Measurements from ENCODE around the gene RENBP.

Gene RENBP

DNA sequence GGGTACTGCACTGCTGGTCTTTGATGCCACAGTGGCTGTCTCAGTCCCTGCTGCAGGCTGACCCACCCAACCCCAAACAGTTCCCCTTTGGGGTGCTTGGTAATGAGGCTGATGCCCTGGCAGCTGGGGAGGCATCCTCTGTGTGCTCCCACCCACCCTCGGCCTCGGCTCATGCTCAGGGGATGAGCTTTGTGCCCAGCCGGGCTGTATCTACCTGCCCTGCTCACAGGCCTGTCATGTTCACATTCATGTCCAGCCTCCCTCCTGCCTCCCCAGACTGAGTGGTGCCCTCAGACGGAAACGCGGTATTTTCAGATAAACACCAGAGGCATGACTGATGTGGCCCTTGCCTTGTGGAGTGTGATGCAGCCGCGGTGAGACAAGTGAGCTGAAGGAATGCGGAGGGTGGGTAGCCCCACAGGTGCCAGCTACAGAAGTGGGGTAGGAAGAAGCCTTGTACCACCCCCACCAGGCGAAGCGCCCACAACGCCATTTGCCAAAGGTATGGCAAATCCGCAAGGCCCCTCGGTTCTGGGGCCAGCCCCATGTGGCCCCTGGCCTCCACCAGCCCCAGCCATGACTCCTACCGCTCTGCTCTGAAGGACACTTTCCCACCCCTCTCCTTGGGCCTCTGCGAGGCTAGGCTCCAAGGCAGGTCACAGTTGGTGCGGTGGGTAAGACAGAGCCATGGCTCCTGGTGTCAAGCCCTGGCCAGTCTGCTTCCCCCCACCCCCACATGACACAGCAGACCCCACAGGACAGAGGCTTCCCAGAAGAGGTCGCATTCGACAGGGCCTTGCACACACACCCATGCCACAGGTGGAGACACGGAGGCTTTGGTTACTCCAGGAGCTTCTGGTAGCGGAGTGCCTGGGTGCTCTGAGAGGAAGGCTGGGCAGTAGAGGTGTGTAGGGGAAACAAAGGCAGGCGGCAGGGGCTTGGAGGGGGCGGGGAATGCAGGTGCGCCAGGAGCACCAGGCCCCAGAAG lies 1.8 kb upstream of the RENBP start:
- TF ChIP-seq, protein P1, sequence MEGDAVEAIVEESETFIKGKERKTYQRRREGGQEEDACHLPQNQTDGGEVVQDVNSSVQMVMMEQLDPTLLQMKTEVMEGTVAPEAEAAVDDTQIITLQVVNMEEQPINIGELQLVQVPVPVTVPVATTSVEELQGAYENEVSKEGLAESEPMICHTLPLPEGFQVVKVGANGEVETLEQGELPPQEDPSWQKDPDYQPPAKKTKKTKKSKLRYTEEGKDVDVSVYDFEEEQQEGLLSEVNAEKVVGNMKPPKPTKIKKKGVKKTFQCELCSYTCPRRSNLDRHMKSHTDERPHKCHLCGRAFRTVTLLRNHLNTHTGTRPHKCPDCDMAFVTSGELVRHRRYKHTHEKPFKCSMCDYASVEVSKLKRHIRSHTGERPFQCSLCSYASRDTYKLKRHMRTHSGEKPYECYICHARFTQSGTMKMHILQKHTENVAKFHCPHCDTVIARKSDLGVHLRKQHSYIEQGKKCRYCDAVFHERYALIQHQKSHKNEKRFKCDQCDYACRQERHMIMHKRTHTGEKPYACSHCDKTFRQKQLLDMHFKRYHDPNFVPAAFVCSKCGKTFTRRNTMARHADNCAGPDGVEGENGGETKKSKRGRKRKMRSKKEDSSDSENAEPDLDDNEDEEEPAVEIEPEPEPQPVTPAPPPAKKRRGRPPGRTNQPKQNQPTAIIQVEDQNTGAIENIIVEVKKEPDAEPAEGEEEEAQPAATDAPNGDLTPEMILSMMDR (conservative IDR thresholded peaks at IDR 0.05), result no peak
- TF ChIP-seq ZFX (IDR thresholded peaks at IDR 0.05), result no peak
- no peak overlapping the region for H3K27ac ChIP-seq

DNA sequence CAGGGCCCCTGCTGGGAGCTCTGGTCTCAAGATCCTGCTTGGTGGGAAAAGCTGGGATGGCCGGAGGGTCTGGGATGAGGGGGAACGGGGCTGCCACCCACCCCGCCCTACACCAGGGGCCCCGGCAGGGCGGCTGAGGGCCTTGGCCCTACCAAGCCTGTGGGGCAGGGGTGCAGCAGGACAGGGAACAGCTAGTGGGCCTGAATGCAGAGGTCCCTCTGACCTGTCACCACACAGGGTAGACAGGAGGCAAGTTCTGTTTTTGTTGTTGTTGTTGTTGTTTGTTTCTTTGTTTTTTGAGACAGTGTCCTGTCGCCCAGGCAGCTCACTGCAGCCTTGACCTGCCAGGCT lies 332 bp upstream of the RENBP start:
- TF ChIP-seq ZFX (IDR thresholded peaks at IDR 0.05), result no peak
- TF ChIP-seq, protein P1 (conservative IDR thresholded peaks at IDR 0.05), result no peak
- no peak overlapping the region for H3K27ac ChIP-seq

DNA sequence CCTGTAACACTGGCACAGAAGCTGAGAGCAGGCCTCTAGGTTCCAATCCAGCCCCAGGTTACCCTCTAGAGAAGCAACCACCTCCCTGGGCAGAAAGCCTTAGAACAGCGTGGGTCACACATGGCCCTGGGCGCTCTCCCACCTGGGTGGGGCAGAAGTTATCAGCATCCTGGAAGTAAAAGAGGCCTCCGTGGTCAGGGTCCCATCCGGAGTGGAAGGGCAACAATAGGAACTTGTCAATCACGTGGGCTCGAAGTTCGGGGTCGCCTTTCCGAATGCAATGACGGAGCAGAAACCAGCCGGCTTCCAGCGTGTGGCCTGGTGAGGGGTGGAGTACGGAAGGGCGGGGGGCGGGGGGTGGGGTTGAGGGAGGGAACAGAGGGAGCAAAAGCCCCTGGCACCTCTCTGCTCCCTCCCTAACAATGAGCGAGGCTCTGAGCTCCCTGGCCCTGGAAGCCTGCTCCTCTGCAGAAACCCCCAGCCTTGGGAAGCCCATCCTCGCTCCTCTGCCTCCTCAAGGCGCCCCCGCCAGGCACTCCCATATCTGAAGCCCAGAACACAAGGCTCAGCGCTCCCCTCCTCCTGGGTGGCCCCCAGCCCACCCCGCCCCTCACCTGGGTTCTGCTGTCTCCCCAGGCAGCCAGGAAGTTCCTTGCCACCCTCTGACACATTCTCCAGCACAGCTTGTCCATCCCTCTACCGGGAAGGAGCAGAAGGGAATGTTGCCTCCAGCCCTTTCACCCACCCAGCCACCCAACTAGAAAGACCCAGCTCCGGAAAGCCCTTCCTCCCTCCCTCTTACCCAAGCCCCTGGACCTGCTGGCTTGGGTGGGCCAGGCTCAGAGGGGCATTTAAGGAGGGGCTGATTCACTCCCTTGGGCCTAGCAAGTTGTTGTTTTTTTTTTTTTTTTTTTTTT lies 2.8 kb downstream of the RENBP start:
- H3K27ac ChIP-seq, result no peak overlapping the region
- TF ChIP-seq ZFX (IDR thresholded peaks at IDR 0.05), result no peak
- TF ChIP-seq, protein P1 (conservative IDR thresholded peaks at IDR 0.05), result no peak

DNA sequence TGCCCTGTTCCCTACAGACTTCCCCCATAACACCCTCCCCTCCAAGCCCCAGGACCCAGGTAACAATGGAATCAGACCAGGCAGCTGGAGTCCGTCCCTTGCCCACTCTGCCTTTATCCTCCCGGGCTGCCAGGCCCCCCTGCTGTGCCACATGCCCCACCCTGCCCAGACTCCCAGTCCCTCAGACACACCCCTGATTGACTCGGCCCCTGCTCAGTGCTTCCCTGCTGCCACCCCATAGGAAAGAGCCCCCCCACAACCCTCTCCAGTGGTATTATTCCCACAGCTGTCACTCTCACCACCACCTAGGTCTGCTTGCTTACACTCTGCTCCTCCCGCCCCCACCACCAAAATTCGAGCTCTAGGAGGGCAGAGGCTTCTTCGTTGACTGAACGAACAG lies 4.9 kb downstream of the RENBP start:
- no peak overlapping the region for H3K27ac ChIP-seq

DNA sequence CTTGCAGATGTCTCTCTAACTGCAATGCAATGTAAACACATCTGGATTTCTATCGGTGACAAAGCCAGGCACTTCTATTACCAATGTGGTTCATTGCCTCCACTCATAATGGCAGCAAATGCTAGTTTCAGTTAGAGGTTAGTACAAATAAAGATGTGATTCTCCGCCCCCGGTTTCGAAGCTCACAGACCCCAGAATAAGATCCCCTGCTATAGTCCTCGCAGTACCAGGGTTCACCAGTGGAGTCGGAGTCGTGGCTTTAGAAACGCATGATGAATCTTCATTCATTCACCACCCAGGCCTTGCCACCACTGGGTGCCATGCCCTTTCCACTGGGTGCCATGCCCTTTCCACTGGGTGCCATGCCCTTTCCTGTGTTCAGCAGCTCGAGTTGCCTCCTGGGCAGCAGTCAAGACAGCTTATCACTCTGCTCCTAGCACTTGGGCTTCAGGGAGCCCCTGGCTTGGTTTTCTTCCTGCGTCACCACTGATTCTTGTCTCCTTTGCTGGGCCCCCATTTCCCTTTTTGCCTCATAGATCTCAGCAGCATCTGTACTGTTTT lies 6.1 kb downstream of the RENBP start:
- TF ChIP-seq ZFX (IDR thresholded peaks at IDR 0.05), result no peak
- TF ChIP-seq, protein P1 (conservative IDR thresholded peaks at IDR 0.05), result no peak; the same call in 1 of the 2 replicates
- H3K27ac ChIP-seq, result no peak overlapping the region

More for the DNA sequence above, 4.9 kb downstream of the RENBP start:
- TF ChIP-seq ZFX (IDR thresholded peaks at IDR 0.05), result no peak
- TF ChIP-seq, protein P1 (conservative IDR thresholded peaks at IDR 0.05), result no peak

DNA sequence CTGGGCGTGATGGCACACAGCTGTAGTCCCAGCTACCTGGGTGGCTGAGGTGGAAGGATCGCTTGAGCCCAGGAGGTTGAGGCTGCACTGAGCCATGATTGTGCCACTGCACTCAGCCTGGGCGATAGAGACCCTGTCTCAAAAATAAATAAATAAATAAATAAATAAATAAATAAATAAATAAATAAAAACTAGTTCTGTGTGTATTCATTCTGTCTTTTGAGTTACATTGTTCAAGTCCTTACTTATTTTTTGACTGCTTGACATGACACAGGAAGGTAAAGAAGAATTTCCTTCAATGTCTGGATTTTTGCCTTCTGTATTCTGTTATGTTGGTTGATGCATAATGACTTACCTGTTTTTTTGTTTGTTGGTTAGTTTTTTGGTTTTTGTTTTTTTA lies 7.4 kb downstream of the RENBP start:
- TF ChIP-seq, protein P1 (conservative IDR thresholded peaks at IDR 0.05), result no peak
- no peak for TF ChIP-seq ZFX (IDR thresholded peaks at IDR 0.05)
- H3K27ac ChIP-seq, result no peak overlapping the region
